Smooth muscle cell (in vitro differentiated cells): ENCODE results near the gene INSC. TPM values are rescaled to one million over a fixed set of nuclear protein-coding genes. Genes with fewer than 3 reads are reported as not detected.

ENCODE experiments used
- DNase-seq: peaks from one replicate; lab custom pipeline; 2025; ENCODE audit not compliant: unreplicated experiment; lab: John Stamatoyannopoulos, UW
- H2AFZ ChIP-seq: fragments of 200-600 bp; sonication (generic); 2 replicates; pipeline ENCODE4 v1.6.0; 2016; ENCODE audit warnings: antibody characterized with exemption, low read depth, mild to moderate bottlenecking
- H3F3A ChIP-seq: fragments of 200-600 bp; sonication (generic); 2 replicates; pipeline ENCODE4 v1.6.0; 2017; ENCODE audit warnings: antibody characterized with exemption, low read depth
- H3K27ac ChIP-seq: fragments of 200-600 bp; sonication (generic); 2 replicates; pipeline ENCODE4 v1.5.1; 2016; ENCODE audit warnings: low read depth, mild to moderate bottlenecking
- H3K27me3 ChIP-seq: fragments of 200-600 bp; sonication (generic); 2 replicates; pipeline ENCODE4 v1.6.1; 2016; ENCODE audit warnings: low read depth, mild to moderate bottlenecking
- H3K36me3 ChIP-seq: fragments of 200-600 bp; sonication (generic); 2 replicates; pipeline ENCODE4 v1.5.1; 2016; ENCODE audit warnings: low read depth
- H3K4me1 ChIP-seq: fragments of 200-600 bp; sonication (generic); 2 replicates; pipeline ENCODE4 v1.5.1; 2016; ENCODE audit warnings: low read depth
- H3K4me2 ChIP-seq: fragments of 200-600 bp; sonication (generic); 2 replicates; pipeline ENCODE4 v1.6.0; 2016; ENCODE audit warnings: mild to moderate bottlenecking
- H3K4me3 ChIP-seq: fragments of 200-600 bp; sonication (generic); 2 replicates; pipeline ENCODE4 v1.5.1; 2016; ENCODE audit warnings: mild to moderate bottlenecking
- H3K79me2 ChIP-seq: fragments of 200-600 bp; sonication (generic); 2 replicates; pipeline ENCODE4 v1.6.0; 2016; ENCODE audit warnings: low read depth, mild to moderate bottlenecking
- H3K9ac ChIP-seq: fragments of 200-600 bp; sonication (generic); 2 replicates; pipeline ENCODE4 v1.6.0; 2016; ENCODE audit warnings: low read depth
- H3K9me3 ChIP-seq: fragments of 200-600 bp; sonication (generic); replicated peaks from 2 replicates; pipeline ENCODE4 v1.5.1; 2016; ENCODE audit warnings: low read depth
- H4K20me1 ChIP-seq: fragments of 200-600 bp; sonication (generic); 2 replicates; pipeline ENCODE4 v1.6.0; 2016; ENCODE audit warnings: low read depth
- CTCF ChIP-seq: fragments of 200-600 bp; sonication (generic); IDR thresholded peaks from 2 replicates; pipeline ENCODE4 v1.5.1; 2017; ENCODE audit warnings: borderline replicate concordance, mild to moderate bottlenecking, antibody characterized with exemption; ENCODE audit not compliant: insufficient read depth, poor library complexity, severe bottlenecking
- WGBS: methylation state at CpG from one replicate; pipeline ENCODE4 v1.1.7; 2016; ENCODE audit warnings: low lambda C conversion rate; 5-methylcytosine and 5-hydroxymethylcytosine counted together
- polyA plus RNA-seq: library from polyadenylated mRNA; unstranded; fragments of >200 nt; fragmentation: Nextera tagmentation; extraction: Ambion mirVana; gene quantifications from 2 replicates; pipeline ENCODE4 v1.2.1, GENCODE V29; 2016
- total RNA-seq: library from RNA; depleted of rRNA; stranded (reverse); fragments of >200 nt; gene quantifications from 2 replicates; pipeline ENCODE4 v1.2.3, GENCODE V29; 2014

Gene INSC
- total and polyA plus RNA-seq, 2 experiments from 2014 or later = not detected

DNA sequence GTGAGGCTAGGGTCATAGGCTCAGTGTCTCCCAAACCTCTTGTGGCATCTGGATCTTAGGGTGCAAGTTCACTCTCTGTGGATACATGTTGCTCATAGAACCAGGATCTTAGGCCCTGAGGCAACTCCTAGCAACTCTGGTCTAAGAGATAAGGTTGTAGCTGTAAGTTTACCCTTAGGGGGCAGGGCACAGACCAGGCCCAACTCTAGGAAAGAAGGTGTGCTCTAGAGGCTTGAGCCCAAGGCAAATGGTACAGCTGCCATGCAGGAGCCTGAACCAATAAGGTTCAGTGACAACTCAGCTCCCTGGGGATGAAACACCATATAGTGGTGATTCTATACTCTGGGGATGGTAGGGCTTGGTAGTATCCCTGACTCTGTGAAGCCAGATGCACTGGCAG is 23.5 kb upstream of the INSC start:
- Histone ChIP-seq H3K36me3 (no peaks in the 10 kb centered on the region), H4K20me1 (no peaks in the 10 kb centered on the region), H3K79me2 (no peaks in the 10 kb centered on the region), H3K4me3 (no peak overlapping the region), H3K9ac (no peak overlapping the region), H3K27ac (no peak overlapping the region), H3F3A (no peaks in the 10 kb centered on the region), H3K9me3 (no peaks in the 10 kb centered on the region), H3K4me1 (no peaks in the 10 kb centered on the region), H2AFZ (no peak overlapping the region), H3K4me2 (no peak overlapping the region), H3K27me3 (no peaks in the 10 kb centered on the region)
- no peak for DNase-seq
- TF ChIP-seq CTCF = no peak

DNA sequence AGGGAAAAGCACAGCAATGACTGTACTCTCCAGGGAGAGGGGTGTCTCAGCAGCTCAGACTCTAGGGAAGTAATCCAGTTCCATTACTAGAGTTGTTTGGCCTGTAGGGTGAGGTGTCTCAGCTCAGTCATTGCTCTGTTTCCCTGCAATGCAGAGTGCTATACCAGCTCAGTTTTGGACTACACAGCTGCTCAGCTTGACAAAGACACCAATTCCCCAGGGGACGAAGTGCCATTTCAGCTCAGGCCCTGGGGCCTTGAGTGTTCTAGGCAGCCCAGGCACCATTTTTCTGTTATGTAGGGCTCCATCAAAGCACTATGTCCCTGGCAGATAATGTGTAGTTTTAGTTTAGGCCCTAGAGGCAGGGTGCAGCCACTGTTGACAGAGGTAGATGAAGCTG is 23.1 kb upstream of the INSC start:
- Histone ChIP-seq H3K4me2 (no peak overlapping the region), H3K79me2 (no peaks in the 10 kb centered on the region), H3K9me3 (no peaks in the 10 kb centered on the region), H3K36me3 (no peaks in the 10 kb centered on the region), H3K27me3 (no peaks in the 10 kb centered on the region), H2AFZ (no peak overlapping the region), H3K27ac (no peak overlapping the region), H3K4me1 (no peaks in the 10 kb centered on the region), H3K4me3 (no peak overlapping the region), H3F3A (no peaks in the 10 kb centered on the region), H4K20me1 (no peaks in the 10 kb centered on the region), H3K9ac (no peak overlapping the region)
- no peak for TF ChIP-seq CTCF
- DNase-seq = no peak
- WGBS = 90% methylated on average over 1 of the region's 1 CpG

DNA sequence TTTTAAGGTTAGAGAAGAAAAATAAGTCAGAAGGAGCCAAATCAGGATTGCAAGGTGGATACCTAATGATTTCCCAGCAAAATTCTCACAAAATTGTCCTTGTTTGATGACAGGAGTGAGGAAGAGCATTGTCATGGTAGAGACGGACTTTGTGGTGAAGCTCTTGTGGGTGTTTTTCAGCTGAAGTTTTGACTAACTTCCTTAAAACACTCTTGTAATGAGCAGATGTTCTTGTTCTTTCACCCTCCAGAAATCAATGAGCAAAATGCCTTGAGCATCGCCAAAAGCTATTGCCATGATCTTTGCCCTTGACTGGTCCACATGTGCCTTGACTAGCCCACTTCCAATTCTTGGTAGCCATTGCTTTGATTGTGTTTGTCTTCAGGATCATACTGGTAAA is 21.3 kb upstream of the INSC start:
- no peak for TF ChIP-seq CTCF

DNA sequence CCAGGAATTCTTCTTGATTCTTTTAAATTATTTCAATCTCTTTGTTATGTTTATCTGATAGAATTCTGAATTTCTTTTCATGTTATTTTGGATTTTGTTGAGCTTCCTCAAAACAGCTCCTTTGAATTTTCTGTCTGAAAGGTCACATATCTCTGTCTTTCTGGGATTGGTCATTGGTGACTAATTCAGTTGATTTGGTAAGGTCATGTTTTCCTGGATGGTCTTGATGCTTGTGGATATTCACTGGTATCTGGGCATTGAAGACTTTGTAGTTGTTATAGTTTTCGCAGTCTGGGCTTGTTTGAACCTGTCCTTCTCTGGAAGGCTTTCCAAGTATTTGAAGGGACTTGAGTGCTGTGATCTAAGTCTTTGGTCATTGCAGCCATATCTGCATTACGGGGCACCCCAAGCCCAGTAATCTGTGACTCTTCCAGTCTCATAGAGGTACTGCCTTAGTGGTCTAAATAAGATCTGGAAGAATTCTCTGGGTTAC is 18.9 kb upstream of the INSC start:
- Histone ChIP-seq H3K36me3 (no peaks in the 10 kb centered on the region), H3K4me1 (no peaks in the 10 kb centered on the region), H3K9ac (no peak overlapping the region), H3K79me2 (no peaks in the 10 kb centered on the region), H3F3A (no peaks in the 10 kb centered on the region), H2AFZ (no peak overlapping the region), H3K4me3 (no peak overlapping the region), H4K20me1 (no peaks in the 10 kb centered on the region), H3K9me3 (no peaks in the 10 kb centered on the region), H3K4me2 (no peak overlapping the region), H3K27ac (no peak overlapping the region), H3K27me3 (peaks cover 23% of the 10 kb centered on the region)
- 82% methylated on average over 2 of the region's 2 CpGs for WGBS
- DNase-seq = no peak
- no peak for TF ChIP-seq CTCF

More for the DNA sequence above, 21.3 kb upstream of the INSC start:
- Histone ChIP-seq H3K9me3 (no peaks in the 10 kb centered on the region), H3K27ac (no peak overlapping the region), H3K4me2 (no peak overlapping the region), H3F3A (no peaks in the 10 kb centered on the region), H2AFZ (no peak overlapping the region), H4K20me1 (no peaks in the 10 kb centered on the region), H3K27me3 (peaks cover 2% of the 10 kb centered on the region), H3K36me3 (no peaks in the 10 kb centered on the region), H3K9ac (no peak overlapping the region), H3K79me2 (no peaks in the 10 kb centered on the region), H3K4me1 (no peaks in the 10 kb centered on the region), H3K4me3 (no peak overlapping the region)
- 100% methylated on average over 2 of the region's 2 CpGs for WGBS
- DNase-seq = no peak
